ENCODE data around the gene SMG5. TPM values are rescaled to one million over a fixed set of nuclear protein-coding genes. Genes with fewer than 3 reads are reported as not detected.

The SMG5 gene
- total RNA-seq, 1 experiment from 2014 or later = 126 TPM

- ChIA-PET CTCF (no interaction called here), POLR2A (ENCODE audit: unreplicated experiment) (no interaction called here)
- no TSS peak for BruUV-seq (replicated peaks)
Observed at GRCh38 chr1:156320560-156320959, 37.9 kb upstream of the SMG5 start.

DNA sequence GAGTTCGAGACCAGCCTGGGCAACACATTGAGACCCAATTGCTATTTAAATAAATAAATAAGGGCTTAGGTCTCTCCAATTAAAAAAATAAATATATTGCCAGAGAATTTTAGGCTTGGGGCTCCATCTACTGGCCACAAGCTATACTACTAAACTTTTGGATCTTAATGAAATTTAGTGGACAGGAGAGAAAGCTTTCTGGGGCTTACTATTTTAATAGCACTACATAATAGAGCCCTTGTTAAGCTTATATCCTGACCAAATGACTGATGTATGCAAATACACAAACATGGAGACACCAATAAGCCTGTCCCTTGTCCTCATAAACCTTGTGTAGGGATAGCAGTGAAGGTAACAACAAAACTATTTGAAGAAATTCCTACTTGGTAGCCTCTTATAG lies 37.0 kb upstream of the SMG5 start:
- intact Hi-C loops (cut with micrococcal nuclease) = loop anchor here (10.0 kb wide), 1 partner anchor 175 kb away; no protein-coding TSS in a partner anchor
- H3K27me3 ChIP-seq (ENCODE audit: low read length) = no peaks in the 10 kb centered on the region
- no peak overlapping the region for H3K4me2 ChIP-seq (ENCODE audit: low read length)
- BruUV-seq (replicated peaks) = no TSS peak
- CTCF ChIA-PET = interaction anchor here (0.6 to 1.2 kb wide), 6 partner anchors 29 to 174 kb away, joined by 3 to 10 read pairs (median 6); no protein-coding TSS in a partner anchor
- H4K20me1 ChIP-seq (ENCODE audit: low read length) = peaks cover 15% of the 10 kb centered on the region; the same call in 1 of the 2 replicates
- TF ChIP-seq EZH2 (IDR thresholded peaks at IDR 0.05; ENCODE audit: low read length, unreplicated experiment) (no peak), EZH2phosphoT487 (IDR thresholded peaks at IDR 0.05; ENCODE audit: borderline replicate concordance, low read length) (no peak)
- TF ChIP-seq, protein P1, sequence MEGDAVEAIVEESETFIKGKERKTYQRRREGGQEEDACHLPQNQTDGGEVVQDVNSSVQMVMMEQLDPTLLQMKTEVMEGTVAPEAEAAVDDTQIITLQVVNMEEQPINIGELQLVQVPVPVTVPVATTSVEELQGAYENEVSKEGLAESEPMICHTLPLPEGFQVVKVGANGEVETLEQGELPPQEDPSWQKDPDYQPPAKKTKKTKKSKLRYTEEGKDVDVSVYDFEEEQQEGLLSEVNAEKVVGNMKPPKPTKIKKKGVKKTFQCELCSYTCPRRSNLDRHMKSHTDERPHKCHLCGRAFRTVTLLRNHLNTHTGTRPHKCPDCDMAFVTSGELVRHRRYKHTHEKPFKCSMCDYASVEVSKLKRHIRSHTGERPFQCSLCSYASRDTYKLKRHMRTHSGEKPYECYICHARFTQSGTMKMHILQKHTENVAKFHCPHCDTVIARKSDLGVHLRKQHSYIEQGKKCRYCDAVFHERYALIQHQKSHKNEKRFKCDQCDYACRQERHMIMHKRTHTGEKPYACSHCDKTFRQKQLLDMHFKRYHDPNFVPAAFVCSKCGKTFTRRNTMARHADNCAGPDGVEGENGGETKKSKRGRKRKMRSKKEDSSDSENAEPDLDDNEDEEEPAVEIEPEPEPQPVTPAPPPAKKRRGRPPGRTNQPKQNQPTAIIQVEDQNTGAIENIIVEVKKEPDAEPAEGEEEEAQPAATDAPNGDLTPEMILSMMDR (conservative IDR thresholded peaks at IDR 0.05; ENCODE audit: low read depth, low read length) = peak; percentile 83
- POLR2A ChIA-PET (ENCODE audit: unreplicated experiment) = no interaction called here
- H2AFZ ChIP-seq (ENCODE audit: low read length) = no peak overlapping the region
- H3F3A ChIP-seq (ENCODE audit: low read length, unreplicated experiment) = no peaks in the 10 kb centered on the region
- H3K79me2 ChIP-seq (ENCODE audit: low read length) = peaks cover 19% of the 10 kb centered on the region
- H3K9me3 ChIP-seq (ENCODE audit: low read length) = no peaks in the 10 kb centered on the region
- DNase-seq (peak; percentile 65), ATAC-seq (peak; percentile 27)
- peaks cover 78% of the 10 kb centered on the region for H3K36me3 ChIP-seq (ENCODE audit: low read depth, low read length)
- peaks cover 11% of the 10 kb centered on the region for H3K4me1 ChIP-seq (ENCODE audit: insufficient read depth, low read length)
- H3K9me2 ChIP-seq (replicated peaks; ENCODE audit: low read length) = no peaks in the 10 kb centered on the region
- H3K27ac ChIP-seq (ENCODE audit: low read length) = no peak overlapping the region
- no peak overlapping the region for H3K4me3 ChIP-seq (ENCODE audit: low read length)
- no peak overlapping the region for H3K9ac ChIP-seq (ENCODE audit: low read length)

More at GRCh38 chr1:156320560-156320959, 37.9 kb upstream of the SMG5 start:
- peaks cover 21% of the 10 kb centered on the region; the same call in 1 of the 2 replicates for H4K20me1 ChIP-seq (ENCODE audit: low read length)
- DNase-seq (peak; percentile 53), ATAC-seq (peak; percentile 57)
- H3K79me2 ChIP-seq (ENCODE audit: low read length) = peaks cover 19% of the 10 kb centered on the region
- H3K27me3 ChIP-seq (ENCODE audit: low read length) = no peaks in the 10 kb centered on the region
- no peaks in the 10 kb centered on the region for H3F3A ChIP-seq (ENCODE audit: low read length, unreplicated experiment)
- H3K4me1 ChIP-seq (ENCODE audit: insufficient read depth, low read length) = peaks cover 11% of the 10 kb centered on the region
- no peak overlapping the region for H3K4me3 ChIP-seq (ENCODE audit: low read length)
- TF ChIP-seq EZH2phosphoT487 (IDR thresholded peaks at IDR 0.05; ENCODE audit: borderline replicate concordance, low read length) = no peak
- no peak for TF ChIP-seq EZH2 (IDR thresholded peaks at IDR 0.05; ENCODE audit: low read length, unreplicated experiment)
- TF ChIP-seq, protein P1 (conservative IDR thresholded peaks at IDR 0.05; ENCODE audit: low read depth, low read length) = no peak
- intact Hi-C loops (cut with micrococcal nuclease) = no loop called here
- H3K9me3 ChIP-seq (ENCODE audit: low read length) = no peaks in the 10 kb centered on the region
- no peak overlapping the region for H3K27ac ChIP-seq (ENCODE audit: low read length)
- H3K36me3 ChIP-seq (ENCODE audit: low read depth, low read length) = peaks cover 79% of the 10 kb centered on the region
- H3K4me2 ChIP-seq (ENCODE audit: low read length) = no peak overlapping the region
- no peak overlapping the region for H3K9ac ChIP-seq (ENCODE audit: low read length)
- no peak overlapping the region for H2AFZ ChIP-seq (ENCODE audit: low read length)
- no peaks in the 10 kb centered on the region for H3K9me2 ChIP-seq (replicated peaks; ENCODE audit: low read length)

DNA sequence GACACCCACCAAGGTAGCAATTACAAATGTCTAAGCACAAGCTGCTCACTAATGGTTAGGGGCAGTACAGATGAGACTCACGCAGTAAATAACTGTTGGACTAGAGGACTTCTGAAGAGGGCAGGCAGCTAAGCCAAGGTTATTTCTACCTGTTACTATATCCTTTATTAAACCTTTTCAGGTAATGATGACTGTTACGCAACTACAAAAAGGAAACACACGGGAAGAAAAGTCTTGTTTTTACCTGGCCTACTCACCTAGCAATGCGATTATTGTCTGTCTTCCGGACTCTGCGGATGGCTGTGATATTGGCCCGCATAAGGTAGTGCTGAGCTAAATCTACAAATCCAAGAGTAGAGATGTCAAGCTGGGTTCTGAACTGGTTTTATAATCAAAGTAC lies 34.3 kb upstream of the SMG5 start:
- CTCF ChIA-PET = interaction anchor here (0.6 kb wide), 1 partner anchor 91 kb away, joined by 11 read pairs; no protein-coding TSS in a partner anchor

More for the DNA sequence above, 34.3 kb upstream of the SMG5 start:
- no peak overlapping the region for H3K27ac ChIP-seq (ENCODE audit: low read length)
- TF ChIP-seq EZH2phosphoT487 (IDR thresholded peaks at IDR 0.05; ENCODE audit: borderline replicate concordance, low read length) (no peak), EZH2 (IDR thresholded peaks at IDR 0.05; ENCODE audit: low read length, unreplicated experiment) (no peak)
- TF ChIP-seq, protein P1 (conservative IDR thresholded peaks at IDR 0.05; ENCODE audit: low read depth, low read length) = no peak
- peaks cover 86% of the 10 kb centered on the region for H3K36me3 ChIP-seq (ENCODE audit: low read depth, low read length)
- BruUV-seq (replicated peaks) = no TSS peak
- H3K4me1 ChIP-seq (ENCODE audit: insufficient read depth, low read length) = peaks cover 5% of the 10 kb centered on the region; the same call in 1 of the 2 replicates
- POLR2A ChIA-PET (ENCODE audit: unreplicated experiment) = interaction anchor here (0.5 kb wide), 1 partner anchor 21 kb away, joined by 3 read pairs; the partner anchor contains the start of gene GLMP
- DNase-seq (no peak), ATAC-seq (no peak)
- peaks cover 15% of the 10 kb centered on the region; the same call in 1 of the 2 replicates for H4K20me1 ChIP-seq (ENCODE audit: low read length)
- H3K9me2 ChIP-seq (replicated peaks; ENCODE audit: low read length) = no peaks in the 10 kb centered on the region
- no peak overlapping the region for H2AFZ ChIP-seq (ENCODE audit: low read length)
- no peaks in the 10 kb centered on the region for H3K27me3 ChIP-seq (ENCODE audit: low read length)
- H3K9ac ChIP-seq (ENCODE audit: low read length) = no peak overlapping the region
- no peaks in the 10 kb centered on the region for H3K9me3 ChIP-seq (ENCODE audit: low read length)
- H3K79me2 ChIP-seq (ENCODE audit: low read length) = peaks cover 12% of the 10 kb centered on the region
- intact Hi-C loops (cut with micrococcal nuclease) = loop anchor here (10.0 kb wide), 1 partner anchor 172 kb away; no protein-coding TSS in a partner anchor
- no peak overlapping the region for H3K4me2 ChIP-seq (ENCODE audit: low read length)
- no peak overlapping the region for H3K4me3 ChIP-seq (ENCODE audit: low read length)
- no peaks in the 10 kb centered on the region for H3F3A ChIP-seq (ENCODE audit: low read length, unreplicated experiment)
